ENCODE measurements around the gene PAH. TPM values are rescaled to one million over a fixed set of nuclear protein-coding genes. Genes with fewer than 3 reads are reported as not detected.

The PAH gene
- total and polyA plus RNA-seq, 4 donors, result not detected

GRCh38 chr12:102910792-102911191 lies 6.3 kb downstream of the PAH start:
- Histone ChIP-seq H3K4me1 (ENCODE audit: control insufficient read depth in 1 of 2, insufficient read depth in 2 of 2, low read length in 2 of 2) (no peaks in the 10 kb centered on the region), H3K36me3 (ENCODE audit: control insufficient read depth in 1 of 2, insufficient read depth in 2 of 2, low read length in 1 of 2) (no peaks in the 10 kb centered on the region), H3K27ac (ENCODE audit: low read depth in 1 of 2, low read length in 2 of 2) (no peak overlapping the region), H3K27me3 (ENCODE audit: control insufficient read depth in 1 of 2, insufficient read depth in 2 of 2, low read length in 1 of 2) (peaks cover 0 to 3% of the 10 kb centered on the region in 2 donors), H3K4me3 (ENCODE audit: low read length in 2 of 2) (no peak overlapping the region), H3K9me3 (ENCODE audit: control insufficient read depth, low read length) (no peaks in the 10 kb centered on the region)
- DNase-seq (no peak), ATAC-seq (ENCODE audit: low FRiP score) (no peak)
- WGBS, 2 donors, result 74 to 81% methylated on average over 4 of the region's 4 CpGs
- intact Hi-C loops (cut with DNase I), result no loop called here

- H3K36me3 ChIP-seq (ENCODE audit: control insufficient read depth in 1 of 2, insufficient read depth in 2 of 2, low read length in 1 of 2), result no peaks in the 10 kb centered on the region
Measured at GRCh38 chr12:102910137-102910536, 6.9 kb downstream of the PAH start.

GRCh38 chr12:102907918-102908317 lies 9.1 kb downstream of the PAH start:
- Histone ChIP-seq H3K27ac (ENCODE audit: low read depth in 1 of 2, low read length in 2 of 2) (no peak overlapping the region), H3K36me3 (ENCODE audit: control insufficient read depth in 1 of 2, insufficient read depth in 2 of 2, low read length in 1 of 2) (no peaks in the 10 kb centered on the region), H3K9me3 (ENCODE audit: control insufficient read depth, low read length) (no peaks in the 10 kb centered on the region), H3K4me3 (ENCODE audit: low read length in 2 of 2) (no peak overlapping the region), H3K4me1 (ENCODE audit: control insufficient read depth in 1 of 2, insufficient read depth in 2 of 2, low read length in 2 of 2) (no peaks in the 10 kb centered on the region), H3K27me3 (ENCODE audit: control insufficient read depth in 1 of 2, insufficient read depth in 2 of 2, low read length in 1 of 2) (peaks cover 0 to 3% of the 10 kb centered on the region in 2 donors)
- 77 to 78% methylated on average over 4 of the region's 4 CpGs for WGBS, 2 donors
- intact Hi-C loops (cut with DNase I), result no loop called here
- DNase-seq, result no peak
- ATAC-seq (ENCODE audit: low FRiP score), result no peak

More at GRCh38 chr12:102910137-102910536, 6.9 kb downstream of the PAH start:
- WGBS, 2 donors, result 87 to 88% methylated on average over 7 of the region's 7 CpGs
- Histone ChIP-seq H3K27me3 (ENCODE audit: control insufficient read depth in 1 of 2, insufficient read depth in 2 of 2, low read length in 1 of 2) (peaks cover 0 to 3% of the 10 kb centered on the region in 2 donors), H3K4me1 (ENCODE audit: control insufficient read depth in 1 of 2, insufficient read depth in 2 of 2, low read length in 2 of 2) (no peaks in the 10 kb centered on the region), H3K4me3 (ENCODE audit: low read length in 2 of 2) (no peak overlapping the region), H3K27ac (ENCODE audit: low read depth in 1 of 2, low read length in 2 of 2) (no peak overlapping the region), H3K9me3 (ENCODE audit: control insufficient read depth, low read length) (no peaks in the 10 kb centered on the region)
- no peak for ATAC-seq (ENCODE audit: low FRiP score)
- intact Hi-C loops (cut with DNase I), result no loop called here
- no peak for DNase-seq

- WGBS, 2 donors, result 77 to 82% methylated on average over 3 of the region's 3 CpGs
- intact Hi-C loops (cut with DNase I), result no loop called here
- ATAC-seq (ENCODE audit: low FRiP score) (no peak), DNase-seq (no peak)
- peaks cover 0 to 3% of the 10 kb centered on the region in 2 donors for H3K27me3 ChIP-seq (ENCODE audit: control insufficient read depth in 1 of 2, insufficient read depth in 2 of 2, low read length in 1 of 2)
- H3K9me3 ChIP-seq (ENCODE audit: control insufficient read depth, low read length), result no peaks in the 10 kb centered on the region
- H3K4me3 ChIP-seq (ENCODE audit: low read length in 2 of 2), result no peak overlapping the region
- no peaks in the 10 kb centered on the region for H3K4me1 ChIP-seq (ENCODE audit: control insufficient read depth in 1 of 2, insufficient read depth in 2 of 2, low read length in 2 of 2)
- no peaks in the 10 kb centered on the region for H3K36me3 ChIP-seq (ENCODE audit: control insufficient read depth in 1 of 2, insufficient read depth in 2 of 2, low read length in 1 of 2)
- H3K27ac ChIP-seq (ENCODE audit: low read depth in 1 of 2, low read length in 2 of 2), result no peak overlapping the region
Measured at GRCh38 chr12:102905229-102905628, 11.8 kb downstream of the PAH start.

GRCh38 chr12:102903337-102904007 lies 13.6 kb downstream of the PAH start:
- 52 to 65% methylated on average over 1 of the region's 1 CpG for WGBS, 2 donors
- Histone ChIP-seq H3K9me3 (ENCODE audit: control insufficient read depth, low read length) (no peaks in the 10 kb centered on the region), H3K4me3 (ENCODE audit: low read length in 2 of 2) (no peak overlapping the region), H3K36me3 (ENCODE audit: control insufficient read depth in 1 of 2, insufficient read depth in 2 of 2, low read length in 1 of 2) (no peaks in the 10 kb centered on the region), H3K27ac (ENCODE audit: low read depth in 1 of 2, low read length in 2 of 2) (no peak overlapping the region), H3K27me3 (ENCODE audit: control insufficient read depth in 1 of 2, insufficient read depth in 2 of 2, low read length in 1 of 2) (no peaks in the 10 kb centered on the region), H3K4me1 (ENCODE audit: control insufficient read depth in 1 of 2, insufficient read depth in 2 of 2, low read length in 2 of 2) (no peaks in the 10 kb centered on the region)
- DNase-seq (no peak), ATAC-seq (ENCODE audit: low FRiP score) (no peak)
- intact Hi-C loops (cut with DNase I), result no loop called here

- DNase-seq, result no peak
- Histone ChIP-seq H3K4me3 (ENCODE audit: low read length in 2 of 2) (no peak overlapping the region), H3K9me3 (ENCODE audit: control insufficient read depth, low read length) (no peaks in the 10 kb centered on the region), H3K27ac (ENCODE audit: low read depth in 1 of 2, low read length in 2 of 2) (no peak overlapping the region), H3K4me1 (ENCODE audit: control insufficient read depth in 1 of 2, insufficient read depth in 2 of 2, low read length in 2 of 2) (no peaks in the 10 kb centered on the region), H3K27me3 (ENCODE audit: control insufficient read depth in 1 of 2, insufficient read depth in 2 of 2, low read length in 1 of 2) (no peaks in the 10 kb centered on the region), H3K36me3 (ENCODE audit: control insufficient read depth in 1 of 2, insufficient read depth in 2 of 2, low read length in 1 of 2) (no peaks in the 10 kb centered on the region)
- 65 to 68% methylated on average over 3 of the region's 3 CpGs for WGBS, 2 donors
- intact Hi-C loops (cut with DNase I), result no loop called here
- ATAC-seq (ENCODE audit: low FRiP score), result no peak
Measured at GRCh38 chr12:102902093-102902492, 15.0 kb downstream of the PAH start.

GRCh38 chr12:102900389-102900788 lies 16.7 kb downstream of the PAH start:
- H3K9me3 ChIP-seq (ENCODE audit: control insufficient read depth, low read length), result no peaks in the 10 kb centered on the region
- H3K4me3 ChIP-seq (ENCODE audit: low read length in 2 of 2), result no peak overlapping the region
- no peaks in the 10 kb centered on the region for H3K27me3 ChIP-seq (ENCODE audit: control insufficient read depth in 1 of 2, insufficient read depth in 2 of 2, low read length in 1 of 2)
- DNase-seq (no peak), ATAC-seq (ENCODE audit: low FRiP score) (no peak)
- intact Hi-C loops (cut with DNase I), result no loop called here
- H3K27ac ChIP-seq (ENCODE audit: low read depth in 1 of 2, low read length in 2 of 2), result no peak overlapping the region
- H3K36me3 ChIP-seq (ENCODE audit: control insufficient read depth in 1 of 2, insufficient read depth in 2 of 2, low read length in 1 of 2), result no peaks in the 10 kb centered on the region
- 83 to 91% methylated on average over 2 of the region's 2 CpGs for WGBS, 2 donors
- H3K4me1 ChIP-seq (ENCODE audit: control insufficient read depth in 1 of 2, insufficient read depth in 2 of 2, low read length in 2 of 2), result no peaks in the 10 kb centered on the region

GRCh38 chr12:102896067-102896466 lies 21.0 kb downstream of the PAH start:
- DNase-seq, result no peak
- Histone ChIP-seq H3K4me3 (ENCODE audit: low read length in 2 of 2) (no peak overlapping the region), H3K27ac (ENCODE audit: low read depth in 1 of 2, low read length in 2 of 2) (no peak overlapping the region), H3K4me1 (ENCODE audit: control insufficient read depth in 1 of 2, insufficient read depth in 2 of 2, low read length in 2 of 2) (no peaks in the 10 kb centered on the region), H3K9me3 (ENCODE audit: control insufficient read depth, low read length) (no peaks in the 10 kb centered on the region), H3K36me3 (ENCODE audit: control insufficient read depth in 1 of 2, insufficient read depth in 2 of 2, low read length in 1 of 2) (no peaks in the 10 kb centered on the region), H3K27me3 (ENCODE audit: control insufficient read depth in 1 of 2, insufficient read depth in 2 of 2, low read length in 1 of 2) (no peaks in the 10 kb centered on the region)
- 59 to 67% methylated on average over 1 of the region's 1 CpG for WGBS, 2 donors
- intact Hi-C loops (cut with DNase I), result no loop called here
- no peak for ATAC-seq (ENCODE audit: low FRiP score)

GRCh38 chr12:102891756-102892155 lies 25.3 kb downstream of the PAH start:
- no peaks in the 10 kb centered on the region for H3K36me3 ChIP-seq (ENCODE audit: control insufficient read depth in 1 of 2, insufficient read depth in 2 of 2, low read length in 1 of 2)
- no peaks in the 10 kb centered on the region for H3K27me3 ChIP-seq (ENCODE audit: control insufficient read depth in 1 of 2, insufficient read depth in 2 of 2, low read length in 1 of 2)
- WGBS, 2 donors, result 44 to 51% methylated on average over 2 of the region's 2 CpGs
- no peak overlapping the region for H3K27ac ChIP-seq (ENCODE audit: low read depth in 1 of 2, low read length in 2 of 2)
- ATAC-seq (ENCODE audit: low FRiP score), result no peak
- no peak for DNase-seq
- no peaks in the 10 kb centered on the region for H3K9me3 ChIP-seq (ENCODE audit: control insufficient read depth, low read length)
- no peak overlapping the region for H3K4me3 ChIP-seq (ENCODE audit: low read length in 2 of 2)
- intact Hi-C loops (cut with DNase I), result no loop called here
- no peaks in the 10 kb centered on the region for H3K4me1 ChIP-seq (ENCODE audit: control insufficient read depth in 1 of 2, insufficient read depth in 2 of 2, low read length in 2 of 2)
